Measurements from ENCODE around the gene TUBA1C.
"Not testable (repeated sequence)": the region's sequence is repeated elsewhere in the genome, so short reads cannot be mapped to it uniquely, and the experiment has no call there.

TUBA1C gene

DNA sequence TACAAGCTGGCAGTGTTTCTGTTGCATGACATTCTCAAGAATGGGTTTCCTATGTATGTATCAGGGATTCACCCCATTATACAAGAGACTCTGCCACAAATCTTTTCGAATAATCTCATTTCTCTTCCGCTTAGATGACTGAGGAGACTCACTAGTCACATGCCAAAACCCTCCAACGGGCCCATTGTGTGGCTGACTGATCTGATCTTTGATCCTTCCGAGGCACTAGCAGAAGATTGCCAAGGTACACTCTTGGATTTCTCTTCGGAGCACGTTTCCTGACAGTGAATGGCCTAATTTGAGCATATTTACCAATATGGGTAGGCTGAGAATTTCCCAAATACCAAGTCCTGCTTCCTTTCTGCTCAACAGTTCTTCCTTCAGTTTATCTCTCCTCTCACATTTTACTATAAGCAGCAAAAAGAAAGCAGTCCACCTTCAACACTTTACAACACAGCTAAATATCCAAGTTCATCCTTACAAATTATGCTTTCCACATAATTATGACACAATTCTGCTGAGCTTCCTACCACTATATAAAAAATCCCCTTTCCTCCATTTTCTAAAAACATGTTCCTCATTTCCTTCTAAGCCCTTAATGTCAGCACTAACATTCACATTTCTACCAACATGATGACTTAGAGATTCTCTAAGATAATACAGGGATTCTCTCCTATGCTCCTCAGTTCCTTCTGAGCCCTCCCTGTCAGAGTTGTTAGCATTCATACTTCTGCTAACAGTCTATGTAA lies 41.1 kb downstream of the TUBA1C start:
- in situ Hi-C loops (cut with HindIII; ENCODE audit: low sequenced_read_pairs) = no loop called here

DNA sequence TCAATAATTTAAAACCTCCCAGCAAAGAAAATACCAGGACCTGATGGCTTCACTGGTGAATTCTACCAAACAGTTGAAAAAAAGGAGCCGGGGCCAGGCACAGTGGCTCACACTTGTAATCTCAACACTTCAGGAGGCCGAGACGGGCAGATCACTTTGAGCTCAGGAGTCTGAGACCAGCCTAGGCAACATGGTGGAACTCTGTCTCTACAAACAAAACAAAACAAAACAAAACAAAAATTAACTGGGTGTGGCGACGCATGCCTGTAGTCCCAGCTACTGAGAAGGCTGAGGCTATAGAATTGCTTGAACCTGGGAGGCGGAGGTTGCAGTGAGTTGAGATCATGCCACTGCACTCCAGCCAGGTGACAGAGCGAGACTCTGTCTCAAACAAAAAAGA lies 44.5 kb downstream of the TUBA1C start:
- in situ Hi-C loops (cut with HindIII; ENCODE audit: low sequenced_read_pairs) = no loop called here

DNA sequence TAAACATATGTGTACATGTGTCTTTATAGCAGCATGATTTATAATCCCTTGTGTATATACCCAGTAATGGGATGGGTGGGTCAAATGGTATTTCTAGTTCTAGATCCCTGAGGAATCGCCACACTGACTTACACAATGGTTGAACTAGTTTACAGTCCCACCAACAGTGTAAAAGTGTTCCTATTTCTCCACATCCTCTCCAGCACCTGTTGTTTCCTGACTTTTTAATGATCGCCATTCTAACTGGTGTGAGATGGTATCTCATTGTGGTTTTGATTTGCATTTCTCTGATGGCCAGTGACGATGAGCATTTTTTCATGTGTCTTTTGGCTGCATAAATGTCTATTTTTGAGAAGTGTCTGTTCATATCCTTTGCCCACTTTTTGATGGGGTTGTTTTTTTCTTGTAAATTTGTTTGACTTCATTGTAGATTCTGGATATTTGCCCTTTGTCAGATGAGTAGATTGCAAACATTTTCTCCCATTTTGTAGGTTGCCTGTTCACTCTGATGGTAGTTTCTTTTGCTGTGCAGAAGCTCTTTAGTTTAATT lies 45.6 kb downstream of the TUBA1C start:
- in situ Hi-C loops (cut with HindIII; ENCODE audit: low sequenced_read_pairs) = not testable (repeated sequence)

DNA sequence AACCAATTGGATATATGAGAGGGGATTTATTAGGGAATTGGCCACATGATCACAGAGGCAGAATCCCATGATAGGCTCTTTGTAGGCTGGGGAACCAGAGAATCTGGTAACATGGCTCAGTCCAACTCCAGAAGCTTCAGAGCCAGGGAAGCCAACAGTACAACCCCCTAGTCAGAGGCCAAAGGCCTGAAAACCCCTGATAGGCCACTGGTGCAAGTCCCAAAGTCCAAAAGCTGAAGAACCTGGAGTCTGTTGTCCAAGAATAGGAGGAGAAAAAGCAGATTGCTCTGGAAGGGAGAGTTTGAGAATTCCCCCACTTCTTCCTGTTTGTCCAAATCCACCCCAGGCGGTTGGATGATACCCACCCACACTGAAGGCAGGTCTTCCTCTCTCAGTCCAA lies 49.9 kb downstream of the TUBA1C start:
- in situ Hi-C loops (cut with HindIII; ENCODE audit: low sequenced_read_pairs) = no loop called here

DNA sequence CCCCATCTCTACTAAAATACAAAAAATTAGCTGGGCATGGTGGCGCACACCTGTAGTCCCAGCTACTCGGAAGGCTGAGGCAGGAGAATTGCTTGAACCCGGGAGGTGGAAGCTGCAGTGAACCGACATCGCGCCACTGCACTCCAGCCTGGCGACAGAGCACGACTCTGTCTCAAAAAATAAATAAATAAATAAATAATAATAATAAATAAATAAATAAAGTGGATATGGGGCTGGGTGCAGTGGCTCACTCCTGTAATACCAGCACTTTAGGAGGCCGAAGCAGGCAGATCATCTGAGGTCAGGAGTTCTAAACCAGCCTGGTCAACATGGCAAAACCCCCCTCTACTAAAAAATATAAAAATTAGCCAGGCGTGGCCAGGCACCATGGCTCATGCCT lies 52.2 kb downstream of the TUBA1C start:
- in situ Hi-C loops (cut with HindIII; ENCODE audit: low sequenced_read_pairs) = not testable (repeated sequence)

DNA sequence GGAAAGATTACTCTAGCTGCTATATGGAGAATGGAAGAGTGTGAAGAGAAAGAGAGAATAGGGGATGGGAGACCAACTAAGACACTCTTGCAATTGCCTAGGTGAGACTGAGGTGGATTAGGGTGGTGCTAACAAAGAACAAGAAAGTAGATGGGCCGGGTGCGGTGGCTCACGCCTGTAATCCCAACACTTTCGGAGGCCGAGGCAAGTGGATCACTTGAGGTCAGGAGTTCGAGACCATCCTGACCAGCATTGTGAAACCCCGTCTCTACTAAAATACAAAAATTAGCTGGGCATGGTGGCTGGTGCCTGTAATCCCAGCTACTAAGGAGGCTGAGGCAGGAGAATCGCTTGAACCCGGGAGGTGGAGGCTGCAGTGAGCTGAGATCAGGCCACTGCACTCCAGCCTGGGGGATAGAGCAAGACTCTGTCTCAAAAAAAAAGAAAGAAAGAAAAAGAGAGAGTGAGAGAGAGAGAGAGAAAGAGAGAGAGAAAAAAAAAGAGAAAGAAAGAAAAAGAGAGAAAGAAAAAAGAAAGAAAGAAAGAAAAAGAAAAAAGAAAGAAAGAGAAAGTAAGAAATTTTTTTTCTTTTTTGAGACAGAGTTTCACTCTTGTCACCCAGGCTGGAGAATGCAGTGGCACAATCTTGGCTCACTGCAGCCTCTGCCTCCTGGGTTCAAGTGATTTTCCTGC lies 55.7 kb downstream of the TUBA1C start:
- in situ Hi-C loops (cut with HindIII; ENCODE audit: low sequenced_read_pairs) = not testable (repeated sequence)

DNA sequence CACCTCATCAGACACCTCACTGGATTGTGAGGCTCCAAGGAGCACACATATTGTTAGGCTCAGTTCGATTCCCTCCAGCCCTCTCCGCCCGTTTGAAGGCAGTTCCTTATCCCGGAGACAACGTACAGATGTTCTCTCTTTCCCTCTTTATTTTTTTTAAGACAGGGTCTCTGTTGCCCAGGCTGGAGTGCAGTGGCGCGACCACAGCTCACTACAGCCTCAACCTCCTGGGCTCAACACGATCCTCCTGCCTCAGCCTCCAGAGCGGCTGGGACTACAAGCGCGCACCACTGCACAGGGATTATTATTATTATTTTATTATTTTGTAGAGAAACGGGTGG lies 57.5 kb downstream of the TUBA1C start:
- in situ Hi-C loops (cut with HindIII; ENCODE audit: low sequenced_read_pairs) = no loop called here

DNA sequence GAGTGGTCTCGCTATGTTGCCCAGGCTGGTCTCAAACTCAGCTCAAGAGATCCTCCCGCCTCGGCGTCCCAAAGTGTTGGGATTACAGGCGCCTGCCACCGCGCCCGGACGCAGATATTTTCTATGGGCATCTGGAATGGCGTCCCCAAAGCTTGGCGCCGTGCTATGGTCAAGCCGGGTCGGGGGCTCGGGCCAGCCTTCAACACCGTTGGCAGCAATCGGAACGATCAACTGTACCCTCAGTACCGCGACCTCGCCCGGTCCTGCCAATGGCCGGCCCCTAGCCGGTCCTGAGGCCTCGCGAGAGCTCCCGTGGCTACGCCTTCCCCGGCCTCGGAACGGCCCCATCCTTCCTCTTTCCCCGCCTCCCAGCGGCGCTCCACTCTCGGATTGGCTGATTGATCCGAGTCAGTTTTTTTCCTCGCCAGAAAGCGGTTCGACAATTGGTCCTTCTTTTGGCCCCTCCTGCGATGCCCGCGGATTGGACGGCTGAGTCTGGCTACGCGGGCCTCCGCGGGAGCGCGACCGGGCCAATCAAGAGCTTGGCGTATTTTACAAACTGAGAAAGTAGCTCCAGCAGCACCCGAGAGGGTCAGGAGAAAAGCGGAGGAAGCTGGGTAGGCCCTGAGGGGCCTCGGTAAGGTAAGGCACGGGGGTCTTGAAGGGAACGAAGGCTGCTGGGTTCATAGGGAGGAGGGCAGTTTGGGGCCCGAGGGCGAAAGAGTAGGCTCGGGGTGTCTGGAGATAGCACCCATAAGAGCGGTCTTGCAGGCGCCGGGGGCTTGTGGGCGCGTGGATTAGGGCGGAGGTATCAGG lies 58.0 kb downstream of the TUBA1C start, which contains the start of gene TROAP:
Gene TROAP, plus strand, starts transcription at position 548 of the 816 bp plus-strand sequence. CDS start 354 bp downstream, outside the sequence.
- in situ Hi-C loops (cut with HindIII; ENCODE audit: low sequenced_read_pairs) = no loop called here

DNA sequence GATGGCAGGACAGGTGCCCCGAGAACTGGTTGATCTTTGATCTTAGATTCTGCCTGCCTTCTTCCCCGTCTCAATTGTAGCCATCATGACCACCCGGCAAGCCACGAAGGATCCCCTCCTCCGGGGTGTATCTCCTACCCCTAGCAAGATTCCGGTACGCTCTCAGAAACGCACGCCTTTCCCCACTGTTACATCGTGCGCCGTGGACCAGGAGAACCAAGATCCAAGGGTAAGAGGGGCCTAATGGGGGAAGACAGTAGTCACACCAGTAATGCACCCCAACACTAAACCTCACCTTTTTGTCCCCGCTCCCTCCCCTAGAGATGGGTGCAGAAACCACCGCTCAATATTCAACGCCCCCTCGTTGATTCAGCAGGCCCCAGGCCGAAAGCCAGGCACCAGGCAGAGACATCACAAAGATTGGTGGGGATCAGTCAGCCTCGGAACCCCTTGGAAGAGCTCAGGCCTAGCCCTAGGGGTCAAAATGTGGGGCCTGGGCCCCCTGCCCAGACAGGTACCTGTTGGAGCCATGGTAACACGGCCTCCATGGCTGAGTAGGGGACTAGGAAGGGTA lies 58.7 kb downstream of the TUBA1C start:
- in situ Hi-C loops (cut with HindIII; ENCODE audit: low sequenced_read_pairs) = no loop called here

Measured in DLD1 (cell line).